Liver (tissue), 9 donors: ENCODE results near the gene NGB. TPM values are rescaled to one million over a fixed set of nuclear protein-coding genes. Genes with fewer than 3 reads are reported as not detected.

Source experiments
- DNase-seq: peaks from one replicate; pipeline ENCODE4 v3.0.0-alpha.2; 2017; ENCODE audit warnings: low spot score
- H3K27ac ChIP-seq, 2 donors: one replicate each; pipeline ENCODE4 v1.7.0; 2013; ENCODE audit warnings: inconsistent platforms in 2 of 2, low read length in 2 of 2, control low read depth in 1 of 2, low read depth in 1 of 2, mild to moderate bottlenecking in 1 of 2
- H3K27me3 ChIP-seq, 4 donors: one replicate each; pipeline versions ENCODE4 v1.6.1 to v1.7.0; 2013; ENCODE audit warnings: low read length in 3 of 4, inconsistent platforms in 1 of 4, mild to moderate bottlenecking in 1 of 4, moderate library complexity in 1 of 4; ENCODE audit not compliant: control insufficient read depth in 4 of 4, insufficient read depth in 4 of 4
- H3K36me3 ChIP-seq, 4 donors: one replicate each; pipeline versions ENCODE4 v1.6.1 to v1.7.0; 2013; ENCODE audit warnings: low read length in 3 of 4, mild to moderate bottlenecking in 3 of 4, low read depth in 1 of 4, moderate library complexity in 1 of 4; ENCODE audit not compliant: control insufficient read depth in 4 of 4, insufficient read depth in 3 of 4
- H3K4me1 ChIP-seq, 4 donors: one replicate each; pipeline versions ENCODE4 v1.6.1 to v1.7.0; 2013; ENCODE audit warnings: low read length in 3 of 4, mild to moderate bottlenecking in 3 of 4, moderate library complexity in 1 of 4; ENCODE audit not compliant: control insufficient read depth in 4 of 4, insufficient read depth in 4 of 4
- H3K4me3 ChIP-seq, 3 donors: one replicate each; pipeline versions ENCODE4 v1.6.1 to v1.7.0; 2013; ENCODE audit warnings: low read length in 3 of 3, control low read depth in 1 of 3, low read depth in 1 of 3, mild to moderate bottlenecking in 1 of 3
- H3K9ac ChIP-seq, 2 donors: one replicate each; pipeline ENCODE4 v1.7.0; 2013; ENCODE audit warnings: low read length in 2 of 2, mild to moderate bottlenecking in 2 of 2, moderate library complexity in 2 of 2, control low read depth in 1 of 2, low read depth in 1 of 2
- H3K9me3 ChIP-seq, 4 donors: one replicate each; pipeline versions ENCODE4 v1.6.1 to v1.7.0; 2013; ENCODE audit warnings: low read length in 3 of 4; ENCODE audit not compliant: control insufficient read depth in 4 of 4
- ATF3 ChIP-seq: IDR thresholded peaks from 2 replicates; pipeline ENCODE4 v1.6.1; 2016; ENCODE audit warnings: antibody characterized with exemption
- CTCF ChIP-seq: fragments of 150-350 bp; IDR thresholded peaks from 2 replicates; pipeline ENCODE4 v1.5.1; 2017; ENCODE audit warnings: improper control_type of control experiment, low read depth, low read length; ENCODE audit not compliant: missing input control
- EGR1 ChIP-seq, 2 donors: IDR thresholded peaks; 2 replicates each; pipeline ENCODE4 v1.6.1; 2016 to 2018; ENCODE audit warnings: antibody characterized with exemption in 2 of 2, low read depth in 2 of 2
- FOXA1 ChIP-seq: IDR thresholded peaks from 2 replicates; pipeline ENCODE4 v1.6.1; 2016; ENCODE audit warnings: antibody characterized with exemption
- FOXA2 ChIP-seq: IDR thresholded peaks from 2 replicates; pipeline ENCODE4 v1.6.1; 2016; ENCODE audit warnings: antibody characterized with exemption
- GABPA ChIP-seq, 2 donors: IDR thresholded peaks in 1 of 2; conservative IDR thresholded peaks in 1 of 2; 2 replicates each; pipeline ENCODE4 v1.6.1; 2016; ENCODE audit warnings: antibody characterized with exemption in 2 of 2, mild to moderate bottlenecking in 1 of 2, moderate library complexity in 1 of 2
- HNF4A ChIP-seq, 2 donors: conservative IDR thresholded peaks; 2 replicates each; pipeline ENCODE4 v1.6.1; 2016; ENCODE audit warnings: antibody characterized with exemption in 2 of 2, mild to moderate bottlenecking in 2 of 2
- HNF4G ChIP-seq: IDR thresholded peaks from 2 replicates; pipeline ENCODE4 v1.6.1; 2016; ENCODE audit warnings: antibody characterized with exemption
- JUND ChIP-seq, 2 donors: IDR thresholded peaks; 2 replicates each; pipeline ENCODE4 v1.6.1; 2016; ENCODE audit warnings: antibody characterized with exemption in 2 of 2
- NR2F2 ChIP-seq: IDR thresholded peaks from 2 replicates; pipeline ENCODE4 v1.6.1; 2016; ENCODE audit warnings: antibody characterized with exemption
- RAD21 ChIP-seq, 2 donors: IDR thresholded peaks; 2 replicates each; pipeline ENCODE4 v1.6.1; 2016; ENCODE audit warnings: antibody characterized with exemption in 2 of 2, mild to moderate bottlenecking in 2 of 2
- RXRA ChIP-seq, 2 donors: IDR thresholded peaks; 2 replicates each; pipeline ENCODE4 v1.6.1; 2017 to 2018; ENCODE audit warnings: antibody characterized with exemption in 2 of 2, mild to moderate bottlenecking in 1 of 2
- SP1 ChIP-seq: IDR thresholded peaks from 2 replicates; pipeline ENCODE4 v1.6.1; 2018; ENCODE audit warnings: antibody characterized with exemption, mild to moderate bottlenecking
- TAF1 ChIP-seq: conservative IDR thresholded peaks from 2 replicates; pipeline ENCODE4 v1.6.1; 2016; ENCODE audit warnings: antibody characterized with exemption, mild to moderate bottlenecking
- YY1 ChIP-seq: IDR thresholded peaks from 2 replicates; pipeline ENCODE4 v1.6.1; 2016; ENCODE audit warnings: antibody characterized with exemption, mild to moderate bottlenecking
- WGBS: extraction: QIAGEN DNeasy Blood & Tissue Kit; methylation state at CpG from one replicate; pipeline ENCODE4 v1.1.7; 2013; 5-methylcytosine and 5-hydroxymethylcytosine counted together
- polyA plus RNA-seq, 2 donors: library from polyadenylated mRNA; stranded (reverse) in 1 of 2; unstranded in 1 of 2; fragments of 200-250 nt in 1 of 2; fragments of >200 nt in 1 of 2; fragmentation: Nextera tagmentation in 1 of 2; extraction: Ambion mirVana in 1 of 2; gene quantifications; one replicate each; pipeline versions ENCODE4 v1.2.1 to v1.2.3, GENCODE V29; 2013 to 2015
- total RNA-seq, 2 donors: library from RNA; depleted of rRNA; stranded (reverse); fragments of >200 nt; gene quantifications; one replicate each; pipeline ENCODE4 v1.2.3, GENCODE V29; 2014
- TF ChIP-seq, protein P1 (sequence below): IDR thresholded peaks from 2 replicates; pipeline ENCODE4 v1.6.1; 2016; ENCODE audit warnings: antibody characterized with exemption, mild to moderate bottlenecking
- TF ChIP-seq, protein P2 (sequence below): IDR thresholded peaks from 2 replicates; pipeline ENCODE4 v1.6.1; 2016; ENCODE audit warnings: antibody characterized with exemption
- TF ChIP-seq, protein P3 (sequence below): IDR thresholded peaks from 2 replicates; pipeline ENCODE4 v1.6.1; 2016; ENCODE audit warnings: antibody characterized with exemption
- donor health status: healthy.
- donor health status: healthy.
- donor health status: healthy.
- donor health status: healthy.
- donor health status: healthy.

The NGB gene
- total and polyA plus RNA-seq, 4 donors, result not detected

DNA sequence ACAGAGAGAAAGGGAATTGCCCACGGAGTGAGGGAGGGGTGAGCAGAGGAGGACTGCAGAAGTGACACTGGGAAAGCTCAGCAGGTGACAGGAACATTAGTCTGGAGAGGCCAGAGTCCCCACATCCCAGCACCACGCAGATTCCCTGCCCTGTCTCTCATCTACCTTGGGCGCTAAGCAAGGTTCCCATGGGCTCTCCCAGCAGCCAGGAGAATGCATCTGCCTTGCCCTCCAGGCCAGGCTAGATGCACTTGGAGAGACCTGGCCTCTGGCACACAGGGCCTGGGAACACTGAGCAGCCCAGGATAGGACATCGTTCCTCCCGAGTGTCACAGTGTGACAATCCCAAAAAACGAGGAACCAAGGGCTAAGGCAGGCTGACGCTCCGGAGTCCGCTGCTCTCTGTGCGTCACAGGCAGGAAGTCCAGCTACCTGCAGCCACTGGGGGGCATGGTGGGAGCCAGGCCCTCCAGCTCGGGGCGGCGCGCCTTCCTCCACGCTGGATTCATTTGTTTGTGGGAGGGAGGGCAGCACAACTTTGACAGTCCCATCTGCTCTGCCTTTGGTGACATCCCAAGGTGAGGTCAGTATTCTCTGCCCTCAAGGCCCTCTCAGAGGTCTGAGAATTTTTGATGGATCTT, 5.4 kb upstream of the NGB start:
- Histone ChIP-seq H3K36me3 (peaks cover 0 to 32% (median 8%) of the 10 kb centered on the region in 4 donors), H3K9ac (no peak overlapping the region), H3K4me3 (no peak overlapping the region), H3K27ac (no peak overlapping the region), H3K27me3 (peaks cover 0 to under 1% (median 0%) of the 10 kb centered on the region in 4 donors), H3K9me3 (no peaks in the 10 kb centered on the region), H3K4me1 (no peaks in the 10 kb centered on the region)
- TF ChIP-seq CTCF (no peak), HNF4G (no peak), TAF1 (no peak), SP1 (no peak), EGR1 (IDR thresholded peaks at IDR 0.05; ENCODE audit: low read depth in 2 of 2) (no peak), RAD21 (IDR thresholded peaks at IDR 0.05) (no peak), JUND (IDR thresholded peaks at IDR 0.05) (no peak), FOXA2 (no peak), NR2F2 (no peak), RXRA (IDR thresholded peaks at IDR 0.05) (no peak), HNF4A (conservative IDR thresholded peaks at IDR 0.05) (no peak), YY1 (no peak), GABPA (IDR thresholded peaks at IDR 0.05 in 1 of 2, conservative IDR thresholded peaks at IDR 0.05 in 1 of 2) (no peak)
- TF ChIP-seq, protein P1, sequence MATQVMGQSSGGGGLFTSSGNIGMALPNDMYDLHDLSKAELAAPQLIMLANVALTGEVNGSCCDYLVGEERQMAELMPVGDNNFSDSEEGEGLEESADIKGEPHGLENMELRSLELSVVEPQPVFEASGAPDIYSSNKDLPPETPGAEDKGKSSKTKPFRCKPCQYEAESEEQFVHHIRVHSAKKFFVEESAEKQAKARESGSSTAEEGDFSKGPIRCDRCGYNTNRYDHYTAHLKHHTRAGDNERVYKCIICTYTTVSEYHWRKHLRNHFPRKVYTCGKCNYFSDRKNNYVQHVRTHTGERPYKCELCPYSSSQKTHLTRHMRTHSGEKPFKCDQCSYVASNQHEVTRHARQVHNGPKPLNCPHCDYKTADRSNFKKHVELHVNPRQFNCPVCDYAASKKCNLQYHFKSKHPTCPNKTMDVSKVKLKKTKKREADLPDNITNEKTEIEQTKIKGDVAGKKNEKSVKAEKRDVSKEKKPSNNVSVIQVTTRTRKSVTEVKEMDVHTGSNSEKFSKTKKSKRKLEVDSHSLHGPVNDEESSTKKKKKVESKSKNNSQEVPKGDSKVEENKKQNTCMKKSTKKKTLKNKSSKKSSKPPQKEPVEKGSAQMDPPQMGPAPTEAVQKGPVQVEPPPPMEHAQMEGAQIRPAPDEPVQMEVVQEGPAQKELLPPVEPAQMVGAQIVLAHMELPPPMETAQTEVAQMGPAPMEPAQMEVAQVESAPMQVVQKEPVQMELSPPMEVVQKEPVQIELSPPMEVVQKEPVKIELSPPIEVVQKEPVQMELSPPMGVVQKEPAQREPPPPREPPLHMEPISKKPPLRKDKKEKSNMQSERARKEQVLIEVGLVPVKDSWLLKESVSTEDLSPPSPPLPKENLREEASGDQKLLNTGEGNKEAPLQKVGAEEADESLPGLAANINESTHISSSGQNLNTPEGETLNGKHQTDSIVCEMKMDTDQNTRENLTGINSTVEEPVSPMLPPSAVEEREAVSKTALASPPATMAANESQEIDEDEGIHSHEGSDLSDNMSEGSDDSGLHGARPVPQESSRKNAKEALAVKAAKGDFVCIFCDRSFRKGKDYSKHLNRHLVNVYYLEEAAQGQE, result no peak
- TF ChIP-seq, protein P2, sequence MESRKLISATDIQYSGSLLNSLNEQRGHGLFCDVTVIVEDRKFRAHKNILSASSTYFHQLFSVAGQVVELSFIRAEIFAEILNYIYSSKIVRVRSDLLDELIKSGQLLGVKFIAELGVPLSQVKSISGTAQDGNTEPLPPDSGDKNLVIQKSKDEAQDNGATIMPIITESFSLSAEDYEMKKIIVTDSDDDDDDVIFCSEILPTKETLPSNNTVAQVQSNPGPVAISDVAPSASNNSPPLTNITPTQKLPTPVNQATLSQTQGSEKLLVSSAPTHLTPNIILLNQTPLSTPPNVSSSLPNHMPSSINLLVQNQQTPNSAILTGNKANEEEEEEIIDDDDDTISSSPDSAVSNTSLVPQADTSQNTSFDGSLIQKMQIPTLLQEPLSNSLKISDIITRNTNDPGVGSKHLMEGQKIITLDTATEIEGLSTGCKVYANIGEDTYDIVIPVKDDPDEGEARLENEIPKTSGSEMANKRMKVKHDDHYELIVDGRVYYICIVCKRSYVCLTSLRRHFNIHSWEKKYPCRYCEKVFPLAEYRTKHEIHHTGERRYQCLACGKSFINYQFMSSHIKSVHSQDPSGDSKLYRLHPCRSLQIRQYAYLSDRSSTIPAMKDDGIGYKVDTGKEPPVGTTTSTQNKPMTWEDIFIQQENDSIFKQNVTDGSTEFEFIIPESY, result no peak
- TF ChIP-seq, protein P3, sequence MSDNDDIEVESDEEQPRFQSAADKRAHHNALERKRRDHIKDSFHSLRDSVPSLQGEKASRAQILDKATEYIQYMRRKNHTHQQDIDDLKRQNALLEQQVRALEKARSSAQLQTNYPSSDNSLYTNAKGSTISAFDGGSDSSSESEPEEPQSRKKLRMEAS, result no peak
- 88% methylated on average over 15 of the region's 15 CpGs for WGBS
- no peak for DNase-seq

GRCh38 chr14:77275601-77276017, 4.6 kb upstream of the NGB start:
- H3K27ac ChIP-seq, result no peak overlapping the region
- no peak overlapping the region for H3K9ac ChIP-seq
- H3K4me3 ChIP-seq, result no peak overlapping the region
- 71% methylated on average over 8 of the region's 8 CpGs for WGBS
- peaks cover 0 to 31% (median 8%) of the 10 kb centered on the region in 4 donors for H3K36me3 ChIP-seq
- no peaks in the 10 kb centered on the region for H3K9me3 ChIP-seq
- no peak for DNase-seq
- H3K27me3 ChIP-seq, result peaks cover 0 to 4% (median 2%) of the 10 kb centered on the region in 4 donors
- peaks cover 0 to 2% (median 0%) of the 10 kb centered on the region in 4 donors for H3K4me1 ChIP-seq
- no peak for TF ChIP-seq YY1
- no peak for TF ChIP-seq SP1
- TF ChIP-seq RAD21 (IDR thresholded peaks at IDR 0.05), result no peak
- TF ChIP-seq HNF4G, result no peak
- TF ChIP-seq, protein P2, result no peak
- no peak for TF ChIP-seq TAF1
- TF ChIP-seq FOXA1, result no peak
- TF ChIP-seq ATF3, result no peak
- TF ChIP-seq HNF4A (conservative IDR thresholded peaks at IDR 0.05), result no peak
- TF ChIP-seq GABPA (IDR thresholded peaks at IDR 0.05 in 1 of 2, conservative IDR thresholded peaks at IDR 0.05 in 1 of 2), result no peak
- TF ChIP-seq NR2F2, result no peak
- TF ChIP-seq EGR1 (IDR thresholded peaks at IDR 0.05; ENCODE audit: low read depth in 2 of 2), result no peak
- no peak for TF ChIP-seq CTCF
- TF ChIP-seq, protein P3, result no peak
- TF ChIP-seq JUND (IDR thresholded peaks at IDR 0.05), result no peak
